PFSK-1 (cell line): ENCODE measurements around the gene TREML2.

Experiments used
- FOXP2 ChIP-seq: optimal IDR thresholded peaks from 2 replicates; pipeline ENCODE3; 2011; ENCODE audit warnings: borderline replicate concordance, control low read depth, inconsistent platforms; ENCODE audit not compliant: insufficient read depth; ENCODE audit errors: extremely low read length, extremely low read depth
- POLR2AphosphoS5 ChIP-seq: IDR thresholded peaks from 2 replicates; pipeline ENCODE4 v1.6.1; 2012; ENCODE audit warnings: low read depth, mild to moderate bottlenecking, control low read depth, low read length, moderate library complexity
- SIN3A ChIP-seq: IDR thresholded peaks from 2 replicates; pipeline ENCODE4 v1.6.1; 2012; ENCODE audit warnings: mild to moderate bottlenecking, low read length, moderate library complexity, borderline replicate concordance; ENCODE audit not compliant: insufficient read depth
- TAF1 ChIP-seq: IDR thresholded peaks from 2 replicates; pipeline ENCODE4 v1.6.1; 2012; ENCODE audit warnings: low read length, control low read depth, borderline replicate concordance; ENCODE audit not compliant: insufficient read depth
- TF ChIP-seq, protein P1 (sequence below), 2 experiments: IDR thresholded peaks; 2 replicates each; pipeline versions ENCODE4 v1.6.1 to v1.8.0; 2011 to 2012; ENCODE audit warnings: low read depth in 2 of 2, low read length in 2 of 2, control low read depth in 1 of 2, inconsistent platforms in 1 of 2, mild to moderate bottlenecking in 1 of 2, moderate library complexity in 1 of 2; ENCODE audit not compliant: insufficient read depth in 1 of 2

The TREML2 gene

GRCh38 chr6:41236276-41236675, 35.3 kb upstream of the TREML2 start:
- no peak for TF ChIP-seq TAF1
- TF ChIP-seq POLR2AphosphoS5 = no peak
- no peak for TF ChIP-seq SIN3A
- TF ChIP-seq, protein P1, sequence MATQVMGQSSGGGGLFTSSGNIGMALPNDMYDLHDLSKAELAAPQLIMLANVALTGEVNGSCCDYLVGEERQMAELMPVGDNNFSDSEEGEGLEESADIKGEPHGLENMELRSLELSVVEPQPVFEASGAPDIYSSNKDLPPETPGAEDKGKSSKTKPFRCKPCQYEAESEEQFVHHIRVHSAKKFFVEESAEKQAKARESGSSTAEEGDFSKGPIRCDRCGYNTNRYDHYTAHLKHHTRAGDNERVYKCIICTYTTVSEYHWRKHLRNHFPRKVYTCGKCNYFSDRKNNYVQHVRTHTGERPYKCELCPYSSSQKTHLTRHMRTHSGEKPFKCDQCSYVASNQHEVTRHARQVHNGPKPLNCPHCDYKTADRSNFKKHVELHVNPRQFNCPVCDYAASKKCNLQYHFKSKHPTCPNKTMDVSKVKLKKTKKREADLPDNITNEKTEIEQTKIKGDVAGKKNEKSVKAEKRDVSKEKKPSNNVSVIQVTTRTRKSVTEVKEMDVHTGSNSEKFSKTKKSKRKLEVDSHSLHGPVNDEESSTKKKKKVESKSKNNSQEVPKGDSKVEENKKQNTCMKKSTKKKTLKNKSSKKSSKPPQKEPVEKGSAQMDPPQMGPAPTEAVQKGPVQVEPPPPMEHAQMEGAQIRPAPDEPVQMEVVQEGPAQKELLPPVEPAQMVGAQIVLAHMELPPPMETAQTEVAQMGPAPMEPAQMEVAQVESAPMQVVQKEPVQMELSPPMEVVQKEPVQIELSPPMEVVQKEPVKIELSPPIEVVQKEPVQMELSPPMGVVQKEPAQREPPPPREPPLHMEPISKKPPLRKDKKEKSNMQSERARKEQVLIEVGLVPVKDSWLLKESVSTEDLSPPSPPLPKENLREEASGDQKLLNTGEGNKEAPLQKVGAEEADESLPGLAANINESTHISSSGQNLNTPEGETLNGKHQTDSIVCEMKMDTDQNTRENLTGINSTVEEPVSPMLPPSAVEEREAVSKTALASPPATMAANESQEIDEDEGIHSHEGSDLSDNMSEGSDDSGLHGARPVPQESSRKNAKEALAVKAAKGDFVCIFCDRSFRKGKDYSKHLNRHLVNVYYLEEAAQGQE (IDR thresholded peaks at IDR 0.05; ENCODE audit: insufficient read depth in 1 of 2, low read depth in 2 of 2, low read length in 2 of 2) = no peak
- no peak for TF ChIP-seq FOXP2

- TF ChIP-seq POLR2AphosphoS5 = no peak
- TF ChIP-seq, protein P1 (IDR thresholded peaks at IDR 0.05; ENCODE audit: insufficient read depth in 1 of 2, low read depth in 2 of 2, low read length in 2 of 2) = no peak
- no peak for TF ChIP-seq SIN3A
- no peak for TF ChIP-seq FOXP2
Measured at GRCh38 chr6:41232667-41233066, 31.7 kb upstream of the TREML2 start.

DNA sequence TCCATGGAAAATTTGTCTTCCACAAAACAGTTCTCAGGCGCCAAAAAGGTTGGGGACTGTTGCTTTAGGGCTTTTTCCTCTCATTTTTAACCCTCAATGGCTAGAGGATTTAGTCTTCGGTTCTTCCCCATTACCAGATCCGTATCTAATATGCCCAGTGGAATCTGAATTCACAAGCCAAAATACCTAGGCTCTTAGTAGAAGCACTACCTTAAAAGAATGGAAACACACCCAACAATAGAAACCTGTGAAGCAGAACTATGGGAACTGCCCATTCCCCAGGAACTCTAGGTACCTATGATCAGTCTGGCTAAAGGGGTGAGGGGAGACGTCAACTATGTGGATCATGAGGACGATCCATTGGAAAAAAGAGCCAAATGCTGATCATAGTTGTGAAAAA, 30.3 kb upstream of the TREML2 start:
- TF ChIP-seq POLR2AphosphoS5 (no peak), FOXP2 (no peak), TAF1 (no peak), SIN3A (no peak)
- TF ChIP-seq, protein P1 (IDR thresholded peaks at IDR 0.05; ENCODE audit: insufficient read depth in 1 of 2, low read depth in 2 of 2, low read length in 2 of 2) = no peak

- TF ChIP-seq TAF1 (no peak), POLR2AphosphoS5 (no peak), FOXP2 (no peak), SIN3A (no peak)
- TF ChIP-seq, protein P1 (IDR thresholded peaks at IDR 0.05; ENCODE audit: insufficient read depth in 1 of 2, low read depth in 2 of 2, low read length in 2 of 2) = no peak
Measured at GRCh38 chr6:41229721-41230120, 28.8 kb upstream of the TREML2 start.

DNA sequence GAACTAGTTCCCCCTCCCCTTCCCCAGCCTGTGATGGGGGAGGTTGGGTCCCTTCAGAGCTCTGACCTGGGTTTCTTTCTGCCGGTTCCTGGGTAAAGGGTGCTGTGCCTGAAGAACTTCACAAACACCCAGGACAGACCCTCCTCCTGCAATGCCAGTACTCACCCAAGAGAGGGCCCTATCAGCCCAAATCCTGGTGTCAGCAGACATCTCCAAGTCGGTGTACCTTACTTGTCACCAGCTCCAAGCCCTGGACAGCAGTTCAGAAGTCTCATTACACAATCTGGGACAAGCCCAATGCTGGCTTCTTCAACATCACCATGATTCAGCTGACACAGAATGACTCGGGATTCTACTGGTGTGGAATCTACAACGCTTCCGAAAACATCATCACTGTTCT, 27.7 kb upstream of the TREML2 start:
- TF ChIP-seq SIN3A = no peak
- TF ChIP-seq, protein P1 (IDR thresholded peaks at IDR 0.05; ENCODE audit: insufficient read depth in 1 of 2, low read depth in 2 of 2, low read length in 2 of 2) = no peak
- TF ChIP-seq POLR2AphosphoS5 = no peak
- TF ChIP-seq TAF1 = no peak
- TF ChIP-seq FOXP2 = no peak
